OCI-LY1 (cell line): ENCODE results near the gene SNAPC4.

Experiments used
- EZH2 ChIP-seq: fragments of 200-600 bp; sonication (generic), shearing (Covaris generic); IDR thresholded peaks from 2 replicates; pipeline ENCODE4 v1.8.0; 2017; ENCODE audit warnings: borderline replicate concordance, mixed run types, mild to moderate bottlenecking, antibody characterized with exemption, low read length, moderate library complexity, mixed read lengths
- TF ChIP-seq, protein P1 (sequence below): fragments of 200-600 bp; sonication (generic), shearing (Covaris generic); IDR thresholded peaks from 2 replicates; pipeline ENCODE4 v1.5.1; 2017; ENCODE audit warnings: mild to moderate bottlenecking, antibody characterized with exemption, low read length, moderate library complexity, mixed read lengths

- TF ChIP-seq, protein P1, sequence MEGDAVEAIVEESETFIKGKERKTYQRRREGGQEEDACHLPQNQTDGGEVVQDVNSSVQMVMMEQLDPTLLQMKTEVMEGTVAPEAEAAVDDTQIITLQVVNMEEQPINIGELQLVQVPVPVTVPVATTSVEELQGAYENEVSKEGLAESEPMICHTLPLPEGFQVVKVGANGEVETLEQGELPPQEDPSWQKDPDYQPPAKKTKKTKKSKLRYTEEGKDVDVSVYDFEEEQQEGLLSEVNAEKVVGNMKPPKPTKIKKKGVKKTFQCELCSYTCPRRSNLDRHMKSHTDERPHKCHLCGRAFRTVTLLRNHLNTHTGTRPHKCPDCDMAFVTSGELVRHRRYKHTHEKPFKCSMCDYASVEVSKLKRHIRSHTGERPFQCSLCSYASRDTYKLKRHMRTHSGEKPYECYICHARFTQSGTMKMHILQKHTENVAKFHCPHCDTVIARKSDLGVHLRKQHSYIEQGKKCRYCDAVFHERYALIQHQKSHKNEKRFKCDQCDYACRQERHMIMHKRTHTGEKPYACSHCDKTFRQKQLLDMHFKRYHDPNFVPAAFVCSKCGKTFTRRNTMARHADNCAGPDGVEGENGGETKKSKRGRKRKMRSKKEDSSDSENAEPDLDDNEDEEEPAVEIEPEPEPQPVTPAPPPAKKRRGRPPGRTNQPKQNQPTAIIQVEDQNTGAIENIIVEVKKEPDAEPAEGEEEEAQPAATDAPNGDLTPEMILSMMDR: no peak
- no peak for TF ChIP-seq EZH2
These were observed 46.0 kb downstream of the SNAPC4 start for GRCh38 chr9:136353757-136354488.
